Medulla oblongata (tissue), 1 donor: ENCODE data around the gene NEUROG2.
A peak's percentile ranks its signal among the peaks of the same experiment; 100 is the strongest.
"Not testable (repeated sequence)": the region's sequence is repeated elsewhere in the genome, so short reads cannot be mapped to it uniquely, and the experiment has no call there.

Source experiments
- DNase-seq: peaks from one replicate; pipeline ENCODE4 v3.0.0-alpha.2; 2015; ENCODE audit errors: extremely low spot score

The NEUROG2 gene

GRCh38 chr4:112516066-112516470 is at the start of gene NEUROG2:
TSS of gene NEUROG2 (minus strand) at chr4:112516180. CDS start at chr4:112515475, 705 bp downstream.
- no peak for DNase-seq

- no peak for DNase-seq
Observed at GRCh38 chr4:112564706-112565270, 48.8 kb upstream of the NEUROG2 start.

- DNase-seq, result no peak
Observed at GRCh38 chr4:112563431-112564200, 47.6 kb upstream of the NEUROG2 start.

- DNase-seq, result no peak
Observed at GRCh38 chr4:112562254-112562879, 46.4 kb upstream of the NEUROG2 start.

GRCh38 chr4:112560084-112560483 is 44.1 kb upstream of the NEUROG2 start:
- no peak for DNase-seq

- DNase-seq, result no peak
Observed at GRCh38 chr4:112559053-112559452, 43.1 kb upstream of the NEUROG2 start.

GRCh38 chr4:112557676-112558411 is 41.9 kb upstream of the NEUROG2 start:
- peak; percentile 3 for DNase-seq

GRCh38 chr4:112554271-112554670 is 38.3 kb upstream of the NEUROG2 start:
- not testable (repeated sequence) for DNase-seq

GRCh38 chr4:112552668-112553067 is 36.7 kb upstream of the NEUROG2 start:
- no peak for DNase-seq

GRCh38 chr4:112550728-112551127 is 34.7 kb upstream of the NEUROG2 start:
- no peak for DNase-seq

GRCh38 chr4:112546476-112546875 is 30.5 kb upstream of the NEUROG2 start:
- no peak for DNase-seq

GRCh38 chr4:112545346-112545745 is 29.4 kb upstream of the NEUROG2 start:
- DNase-seq, result no peak

GRCh38 chr4:112540695-112541094 is 24.7 kb upstream of the NEUROG2 start:
- DNase-seq, result no peak

- DNase-seq, result no peak
Observed at GRCh38 chr4:112536123-112536522, 20.1 kb upstream of the NEUROG2 start.

GRCh38 chr4:112532267-112532666 is 16.3 kb upstream of the NEUROG2 start:
- DNase-seq, result no peak

GRCh38 chr4:112531146-112531545 is 15.2 kb upstream of the NEUROG2 start:
- DNase-seq, result no peak

- no peak for DNase-seq
Observed at GRCh38 chr4:112526061-112526460, 10.1 kb upstream of the NEUROG2 start.

- peak; percentile 24 for DNase-seq
Observed at GRCh38 chr4:112523764-112524505, 8.0 kb upstream of the NEUROG2 start.

GRCh38 chr4:112523008-112523721 is 7.2 kb upstream of the NEUROG2 start:
- DNase-seq, result no peak

GRCh38 chr4:112522431-112522830 is 6.5 kb upstream of the NEUROG2 start:
- not testable (repeated sequence) for DNase-seq
